GM20431 (cell line): Measurements from ENCODE around the gene ZNF473.

Experiments
- in situ Hi-C: fragments of 300-500 bp; cut with MseI, MboI; formaldehyde crosslinking; loops from one replicate; pipeline ENCODE4 v1.15.0; 2020; ENCODE audit warnings: low sequenced_read_pairs; ENCODE audit not compliant: unreplicated experiment

ZNF473 gene

DNA sequence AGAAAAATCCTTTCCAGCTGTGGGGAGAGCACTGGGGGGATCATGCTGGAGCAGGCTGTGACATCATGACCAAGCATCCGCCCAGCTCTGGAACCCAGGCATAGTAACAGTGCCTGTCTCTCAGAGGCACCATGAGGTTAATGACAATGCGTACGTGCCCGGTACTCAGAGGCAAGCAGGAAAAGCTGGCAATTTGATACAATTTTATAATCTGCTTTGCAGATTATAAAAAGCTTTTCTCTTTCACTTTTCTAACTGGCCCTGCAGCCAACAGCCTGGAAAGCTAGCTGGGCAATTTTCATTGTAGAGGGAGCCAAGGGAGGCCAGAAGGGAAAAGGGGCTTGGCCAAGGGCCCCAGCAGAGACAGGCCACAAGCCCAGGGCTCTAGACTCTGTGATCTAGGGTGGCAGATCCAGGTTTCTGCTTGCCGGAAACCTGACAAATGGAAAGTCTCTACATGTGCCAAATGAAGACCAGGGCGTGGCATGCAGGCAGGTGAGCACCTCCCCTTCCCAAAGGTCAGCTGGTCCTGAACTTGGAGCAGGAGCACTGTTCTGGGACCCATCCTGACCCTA lies 23.3 kb upstream of the ZNF473 start:
- in situ Hi-C loops: no loop called here

DNA sequence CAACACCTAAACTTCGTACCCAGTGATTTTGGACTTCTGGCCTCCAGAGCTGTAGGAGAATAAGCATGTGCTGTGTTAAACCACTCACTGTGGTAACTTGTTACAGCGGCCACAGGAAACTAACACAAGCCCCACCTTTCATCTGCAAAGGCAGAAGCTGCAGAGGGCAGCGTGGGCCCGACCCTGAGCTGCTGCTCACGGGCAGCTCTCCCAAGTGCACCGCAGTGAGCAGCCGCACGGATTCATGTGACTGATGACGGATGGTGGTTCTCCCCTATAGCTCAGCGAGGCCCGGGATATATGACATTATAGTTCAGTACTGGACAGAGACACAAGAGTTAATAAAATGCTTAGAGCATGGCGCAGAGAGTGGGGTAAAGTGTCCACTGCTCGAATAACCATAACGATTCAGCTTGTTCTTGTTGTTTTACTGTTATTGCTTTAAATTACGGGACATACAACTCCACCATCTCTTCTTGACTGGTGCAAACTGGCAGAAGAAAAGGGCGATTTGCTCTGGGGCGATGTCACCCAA lies 22.5 kb upstream of the ZNF473 start:
- in situ Hi-C loops: no loop called here

DNA sequence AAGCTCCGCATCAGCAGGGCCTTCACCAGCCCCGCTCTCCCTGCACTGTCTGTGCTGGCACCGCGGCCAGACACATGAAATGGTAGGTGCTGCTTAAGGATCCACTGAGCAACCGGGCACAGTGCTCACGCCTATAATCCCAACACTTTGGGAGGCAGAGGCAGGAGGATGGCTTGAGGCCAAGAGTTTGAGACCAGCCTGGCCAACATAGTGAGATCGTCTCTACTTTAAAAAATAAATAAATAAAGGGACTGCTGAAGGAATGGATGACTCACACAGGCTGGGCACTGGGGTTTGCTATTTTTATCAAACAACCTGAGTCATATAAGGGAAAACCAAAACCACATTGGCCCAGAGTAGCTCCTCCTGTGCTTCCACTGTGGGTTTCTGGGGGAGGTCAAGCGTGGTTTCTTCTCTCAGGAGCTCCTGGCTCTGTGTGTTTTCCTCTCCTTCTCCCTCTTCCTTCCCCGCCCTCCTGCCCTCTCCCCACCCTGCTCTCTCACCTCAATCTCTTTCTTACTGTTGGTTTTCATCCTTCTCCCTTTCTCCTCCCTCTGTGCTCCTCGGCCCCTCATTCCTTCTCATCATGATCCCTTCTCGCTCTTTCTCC lies 21.9 kb upstream of the ZNF473 start:
- in situ Hi-C loops: no loop called here

DNA sequence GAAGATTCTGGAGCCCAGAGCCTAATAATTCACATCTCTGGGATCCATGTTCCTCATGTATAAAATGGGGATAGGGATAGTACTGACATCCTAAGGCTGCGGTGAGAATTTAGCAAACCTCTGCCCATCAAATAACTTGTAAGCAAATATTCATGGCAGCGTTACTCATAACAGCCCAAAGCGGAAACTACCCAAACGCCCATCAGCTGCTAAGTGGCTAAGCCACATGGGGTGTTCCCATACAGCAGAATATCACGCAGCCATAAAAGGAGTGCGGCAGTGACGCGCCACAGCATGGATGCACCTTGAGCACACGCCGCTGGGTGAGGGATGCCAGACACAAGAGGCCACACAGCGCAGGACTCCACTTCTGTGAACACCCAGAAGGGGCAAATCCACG lies 20.4 kb upstream of the ZNF473 start:
- in situ Hi-C loops: no loop called here

DNA sequence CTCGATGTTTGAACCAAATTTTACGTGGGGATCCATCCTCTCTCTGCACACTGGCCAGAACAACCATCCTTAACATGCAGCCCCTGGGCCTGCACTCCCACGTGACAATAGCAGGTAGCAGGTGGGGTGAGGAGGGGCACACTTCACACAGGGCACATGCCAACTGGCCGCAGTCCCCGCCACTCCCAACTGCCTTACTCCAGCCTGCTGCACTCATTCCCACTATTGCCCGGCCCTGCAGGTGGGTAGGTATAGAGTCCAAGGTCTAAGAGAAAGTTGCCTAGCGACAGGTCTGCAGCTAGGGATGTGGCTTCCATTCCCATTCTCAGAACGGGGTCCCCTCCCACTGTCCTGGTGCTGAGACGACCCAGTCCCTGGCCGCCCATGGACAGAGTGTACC lies 18.6 kb upstream of the ZNF473 start:
- in situ Hi-C loops: no loop called here

DNA sequence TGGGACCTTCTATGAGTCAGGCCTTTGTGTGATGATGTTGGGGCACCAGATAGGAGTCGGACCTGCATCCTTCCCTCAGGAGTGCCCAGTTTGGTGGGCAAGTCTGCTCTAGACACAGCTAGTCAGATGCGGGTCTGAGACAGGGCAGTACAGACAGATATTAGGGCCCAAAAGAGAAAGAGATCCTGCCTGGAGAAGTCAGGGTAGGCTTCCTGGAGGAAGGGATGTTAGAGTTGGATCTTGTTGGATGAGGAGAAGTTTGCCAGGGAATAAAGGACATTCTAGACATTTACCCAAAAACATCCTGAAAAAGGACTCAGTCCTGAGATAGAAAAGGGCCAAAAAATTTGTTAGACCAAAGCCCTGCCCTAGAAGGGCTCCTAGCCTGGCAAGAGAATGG lies 17.9 kb upstream of the ZNF473 start:
- in situ Hi-C loops: no loop called here

DNA sequence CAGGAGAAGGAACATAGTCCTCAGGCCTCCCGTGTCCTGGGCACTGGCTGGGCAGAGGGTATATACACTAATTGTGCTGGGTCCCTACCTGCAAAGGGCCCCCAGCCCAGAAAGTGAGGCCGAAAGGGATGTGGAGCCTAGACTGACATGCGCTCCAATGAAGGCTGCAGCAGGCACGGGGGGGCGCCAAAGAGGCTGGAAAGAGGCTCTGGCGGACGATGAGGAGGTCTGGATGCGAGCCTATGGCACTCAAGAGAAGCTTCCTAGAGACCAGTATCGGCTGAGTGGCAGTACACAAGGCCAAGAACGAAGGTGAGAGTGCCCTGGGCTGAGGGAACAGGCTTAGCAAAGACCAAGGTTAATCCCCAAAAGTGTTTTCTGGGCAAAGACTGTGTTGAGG lies 17.3 kb upstream of the ZNF473 start:
- in situ Hi-C loops: no loop called here

DNA sequence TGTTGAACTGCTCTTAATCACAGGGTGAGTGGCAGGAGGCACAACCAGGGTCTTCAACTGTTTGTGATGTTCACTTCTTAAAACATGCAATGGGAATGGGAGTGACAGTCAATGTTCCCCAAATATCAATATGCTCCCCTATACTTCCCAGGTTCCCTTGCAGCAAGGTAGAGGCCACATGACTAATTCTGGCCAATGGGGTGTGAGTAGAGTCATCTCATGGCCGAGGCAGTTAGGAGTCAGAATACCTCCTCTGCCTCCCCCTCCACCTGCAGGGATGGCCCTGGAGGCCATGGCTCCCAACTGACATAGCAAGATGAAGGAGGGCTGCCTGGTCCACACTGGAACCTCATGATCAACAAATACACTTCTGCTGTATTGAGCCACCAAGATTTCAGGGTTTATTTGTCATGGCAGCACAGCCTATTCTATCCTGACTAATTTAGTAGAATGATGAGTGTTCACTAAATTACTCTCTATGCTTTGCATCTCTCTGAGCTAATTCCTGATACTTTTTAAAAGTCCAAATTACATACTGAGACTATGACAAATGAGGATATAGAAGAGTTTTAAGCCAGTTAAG lies 9.5 kb upstream of the ZNF473 start:
- in situ Hi-C loops: no loop called here

DNA sequence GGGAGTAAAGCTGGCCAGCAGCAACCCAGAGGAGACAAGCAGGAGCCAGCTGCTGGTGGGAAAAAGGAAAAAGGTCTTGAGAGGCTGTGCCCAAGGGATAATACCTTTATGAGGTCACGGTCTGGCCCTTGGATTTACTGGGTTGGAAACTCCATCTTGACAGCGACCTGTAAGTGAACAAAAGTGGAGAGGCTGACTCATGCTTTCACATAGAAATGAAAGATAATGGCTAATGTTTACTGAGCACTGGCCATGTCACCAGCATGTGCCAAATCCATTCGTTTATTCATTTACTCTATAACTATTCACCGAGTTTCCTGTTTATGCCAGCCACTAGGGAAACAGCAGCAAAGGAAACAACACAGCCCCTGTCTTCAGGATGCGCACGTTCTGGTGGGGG lies 5.3 kb upstream of the ZNF473 start:
- in situ Hi-C loops: no loop called here

DNA sequence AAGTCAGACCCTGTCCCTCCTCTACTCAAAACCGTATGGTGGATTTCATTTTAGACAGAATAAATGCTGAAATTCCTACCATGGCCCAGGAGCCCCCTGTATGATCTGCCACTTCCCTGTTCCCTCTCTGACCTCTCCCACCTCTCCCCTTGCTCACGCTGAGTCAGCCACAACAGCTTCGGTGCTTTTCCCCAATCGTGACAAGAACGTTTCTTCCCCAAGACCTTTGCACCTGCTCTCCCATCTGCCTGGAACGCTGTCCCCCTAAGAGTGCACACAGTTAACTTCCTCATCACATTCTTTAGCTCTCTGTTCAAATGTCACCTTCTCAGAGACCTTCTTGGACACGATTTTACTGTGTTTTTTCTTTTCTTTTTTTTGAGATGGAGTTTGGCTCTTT lies 3.0 kb upstream of the ZNF473 start:
- in situ Hi-C loops: no loop called here

DNA sequence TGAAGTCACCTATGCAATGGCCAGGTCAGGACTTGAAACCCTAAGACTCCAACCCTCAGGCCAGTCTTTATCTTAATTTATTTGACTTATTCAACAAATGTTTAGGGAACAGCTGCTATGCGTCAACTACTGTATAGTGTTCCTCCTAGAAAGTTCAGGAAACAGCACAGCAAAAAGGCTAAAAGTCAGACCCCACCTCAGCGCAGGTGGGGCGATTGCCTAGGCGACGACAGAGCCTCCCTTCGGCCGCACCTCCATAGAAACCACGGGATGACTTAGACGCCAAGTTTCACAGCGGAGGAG lies 1.1 kb upstream of the ZNF473 start:
- in situ Hi-C loops: no loop called here

DNA sequence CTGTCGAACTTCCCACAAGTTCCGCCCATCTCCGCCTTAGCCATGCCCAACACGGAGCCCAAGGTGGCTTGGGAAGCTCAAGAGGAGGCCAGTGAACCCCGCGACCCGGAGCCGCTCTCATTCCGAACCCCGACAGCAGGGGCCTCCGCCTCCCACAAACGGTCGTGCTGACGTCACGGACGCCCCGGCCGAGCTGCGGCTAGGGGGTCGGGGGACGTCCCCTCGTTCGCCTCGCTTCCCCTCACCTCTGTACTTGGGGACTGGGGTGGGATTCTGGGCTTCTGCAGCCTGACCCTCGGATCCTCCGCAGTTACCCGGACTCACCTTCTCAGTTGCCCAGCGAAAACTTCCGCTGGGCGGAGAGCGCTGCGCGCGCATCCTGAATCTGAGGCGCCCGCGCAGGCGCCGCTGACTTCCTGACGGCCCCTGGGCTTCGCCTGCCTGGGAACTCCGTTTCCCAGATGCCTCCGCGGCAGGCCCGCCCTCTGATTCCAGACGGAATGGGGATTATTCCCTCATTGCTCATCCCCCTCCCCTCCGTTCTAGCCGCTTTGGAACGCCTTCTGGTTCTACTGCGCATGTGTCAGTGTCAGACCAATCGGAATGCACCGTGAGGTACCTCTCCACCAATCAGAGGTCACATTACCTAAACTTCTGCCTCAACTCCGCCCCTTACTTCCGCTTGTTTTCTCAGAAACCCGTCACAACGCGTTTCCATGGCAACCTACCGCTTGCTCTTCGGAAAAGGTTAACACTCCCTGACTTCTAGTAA lies 597 bp upstream of the ZNF473 start, which contains the start of gene VRK3:
Gene VRK3 (minus strand): TSS at position 351 of the 772 bp plus-strand sequence. CDS start 9,210 bp downstream, outside the sequence.
- in situ Hi-C loops: no loop called here

DNA sequence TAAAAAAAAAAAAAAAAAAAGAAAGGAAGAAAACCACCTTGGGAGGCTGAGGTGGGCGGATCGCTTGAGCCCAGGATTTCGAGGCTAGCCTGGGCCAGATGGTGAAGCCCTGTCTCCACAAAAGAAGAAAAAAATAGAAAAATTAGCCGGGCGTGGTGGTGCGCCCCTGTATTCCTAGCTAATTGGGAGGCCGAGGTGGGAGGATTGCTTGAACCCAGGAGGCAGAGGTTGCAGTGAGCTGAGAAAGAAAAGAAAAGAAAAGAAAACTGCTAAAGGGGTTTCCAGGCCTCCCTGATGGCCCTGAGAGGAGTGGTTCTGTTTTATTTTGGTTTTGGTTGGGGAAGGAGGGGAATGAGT lies 723 bp downstream of the ZNF473 start:
- in situ Hi-C loops: no loop called here

DNA sequence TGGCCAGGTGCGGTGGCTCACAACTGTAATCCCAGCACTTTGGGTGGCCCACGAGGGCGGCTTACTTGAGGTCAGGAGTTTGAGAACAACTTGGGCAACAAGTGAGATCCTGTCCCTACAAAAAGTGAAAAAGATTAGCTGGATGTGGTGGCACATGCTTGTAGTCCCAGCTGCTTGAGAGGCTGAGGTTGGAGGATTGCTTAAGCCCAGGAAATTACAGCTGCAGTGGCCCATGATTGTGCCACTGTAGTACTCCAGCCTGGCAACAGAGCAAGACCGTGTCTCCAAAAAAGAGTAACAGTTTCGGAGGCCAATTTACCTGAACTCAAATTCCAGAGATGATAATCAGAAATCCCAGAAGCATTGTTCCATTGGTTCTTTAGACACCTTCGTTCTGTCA lies 4.4 kb downstream of the ZNF473 start:
- in situ Hi-C loops: no loop called here

DNA sequence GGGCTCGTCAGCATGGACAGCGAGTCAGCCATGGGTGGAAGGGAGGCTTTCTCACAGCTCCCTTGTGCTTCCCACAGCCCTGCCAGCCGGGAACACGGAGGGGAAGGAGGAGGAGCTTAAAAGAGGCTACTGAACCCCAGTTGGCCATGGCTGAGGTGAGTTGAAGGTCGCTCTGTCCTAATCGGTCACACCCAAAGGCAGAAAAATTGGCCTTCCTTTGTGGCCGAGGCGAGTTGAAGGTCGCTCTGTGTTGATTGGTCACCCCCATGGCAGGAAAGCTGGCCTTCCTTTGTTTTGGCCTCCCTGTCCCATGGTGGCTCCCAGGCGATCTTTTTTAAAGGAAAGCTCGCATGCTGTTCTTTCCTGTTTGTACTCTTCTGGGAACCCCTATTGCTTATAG lies 5.1 kb downstream of the ZNF473 start:
- in situ Hi-C loops: no loop called here

DNA sequence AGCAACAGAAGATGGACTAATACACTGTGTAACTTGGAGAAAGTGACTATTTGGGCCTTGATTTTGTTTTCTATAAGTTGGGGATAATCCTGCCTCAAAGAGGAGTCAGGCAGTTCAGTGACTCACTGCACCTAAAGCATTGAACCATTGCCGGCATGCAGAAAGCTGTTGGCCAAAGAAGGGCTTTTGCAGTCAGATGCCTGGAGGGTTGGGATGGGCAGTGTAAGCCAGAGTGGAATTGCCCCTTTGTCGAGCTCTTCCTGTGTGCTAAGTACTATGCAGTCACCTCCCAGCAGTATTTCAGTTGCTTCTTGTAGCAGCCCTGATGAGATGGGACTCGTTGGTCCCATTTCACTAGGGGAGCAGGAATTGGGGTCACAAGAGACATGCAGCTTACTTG lies 11.1 kb downstream of the ZNF473 start:
- in situ Hi-C loops: no loop called here

DNA sequence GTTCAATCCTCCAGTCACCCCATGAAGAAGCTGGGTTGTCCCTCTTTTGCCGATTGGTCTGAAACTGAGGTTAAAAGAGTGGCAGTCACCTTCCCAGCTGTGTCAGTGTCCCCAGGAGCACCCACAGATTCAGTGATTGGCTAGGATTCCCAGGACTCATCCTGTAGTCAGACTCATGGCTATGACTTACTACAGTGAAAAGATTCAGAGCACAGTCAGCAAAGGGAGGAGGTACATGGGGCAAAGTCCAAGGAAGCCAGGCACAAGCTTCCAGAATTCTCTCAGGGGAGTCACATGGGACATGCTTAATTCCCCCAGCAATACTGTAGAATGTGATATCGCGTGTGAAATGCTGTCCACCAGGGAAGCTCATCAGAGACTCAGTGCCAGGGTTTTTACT lies 14.2 kb downstream of the ZNF473 start:
- in situ Hi-C loops: no loop called here

DNA sequence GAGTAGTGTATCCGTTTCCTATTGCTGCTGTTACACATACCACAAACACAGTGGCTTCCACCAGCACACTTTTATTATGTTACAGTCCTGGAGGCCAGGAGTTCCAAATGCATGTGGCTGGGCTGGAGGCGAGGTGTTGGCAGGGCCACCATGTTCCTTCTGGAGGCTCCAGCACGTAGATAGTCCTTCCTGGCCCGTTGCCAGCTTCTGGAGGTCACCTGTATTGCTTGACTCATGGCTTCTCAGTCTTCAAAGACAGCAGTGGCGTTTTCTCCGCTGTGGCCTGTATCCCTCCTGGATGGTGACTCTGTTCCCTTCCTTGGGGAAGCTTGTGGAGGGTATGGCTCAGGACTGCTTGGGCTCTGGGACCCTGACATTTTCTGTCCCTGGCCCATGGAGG lies 15.2 kb downstream of the ZNF473 start:
- in situ Hi-C loops: no loop called here

DNA sequence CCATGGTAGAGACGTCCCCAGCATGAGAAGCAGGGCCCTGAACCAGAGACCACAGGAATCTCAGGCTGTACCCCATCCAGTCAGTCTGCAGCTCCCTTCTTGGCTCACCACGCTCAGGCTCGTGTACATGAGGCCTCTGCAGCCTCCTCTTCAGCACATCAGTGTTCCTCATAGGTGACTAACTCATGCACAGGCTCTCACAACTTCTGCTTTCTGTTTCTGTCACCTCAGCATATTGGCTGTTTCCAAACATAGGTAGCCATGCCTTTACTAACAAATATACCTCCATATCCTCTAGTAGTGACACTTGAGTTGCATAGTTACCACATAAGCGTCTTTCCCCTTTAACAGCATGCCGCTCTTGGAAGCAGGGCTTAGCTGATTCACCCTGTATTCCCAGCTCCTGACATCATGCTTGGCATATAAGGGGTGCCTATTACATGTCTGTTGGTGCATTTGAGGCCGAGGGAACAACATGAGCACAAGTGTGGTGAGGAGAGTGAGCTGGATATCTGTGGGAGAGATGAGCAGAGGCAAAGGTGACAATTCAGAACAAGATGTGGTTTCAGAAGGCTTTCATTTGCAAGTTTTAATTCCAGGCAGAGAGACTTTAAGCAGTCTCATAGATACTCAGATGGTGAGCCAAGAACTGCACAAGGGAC lies 16.7 kb downstream of the ZNF473 start:
- in situ Hi-C loops: no loop called here

DNA sequence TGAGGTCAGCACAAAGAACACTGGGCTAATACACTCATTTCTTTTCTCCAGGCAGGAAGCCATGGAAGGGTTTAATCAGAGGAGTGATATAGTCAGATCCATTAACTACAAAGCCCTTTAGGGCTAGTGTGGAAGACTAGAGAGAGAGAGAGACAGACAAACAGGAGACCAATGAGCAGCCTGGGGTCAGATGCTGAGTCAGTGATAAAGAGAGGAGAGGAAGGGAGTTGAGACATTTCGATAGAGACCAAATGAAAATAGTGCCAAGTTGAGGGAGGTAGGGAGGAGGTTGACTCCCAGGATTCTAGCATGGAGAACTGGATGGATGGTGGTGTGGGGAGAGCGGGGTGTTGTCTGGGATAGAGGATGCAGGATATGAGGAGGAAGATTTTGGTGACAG lies 18.2 kb downstream of the ZNF473 start:
- in situ Hi-C loops: no loop called here

DNA sequence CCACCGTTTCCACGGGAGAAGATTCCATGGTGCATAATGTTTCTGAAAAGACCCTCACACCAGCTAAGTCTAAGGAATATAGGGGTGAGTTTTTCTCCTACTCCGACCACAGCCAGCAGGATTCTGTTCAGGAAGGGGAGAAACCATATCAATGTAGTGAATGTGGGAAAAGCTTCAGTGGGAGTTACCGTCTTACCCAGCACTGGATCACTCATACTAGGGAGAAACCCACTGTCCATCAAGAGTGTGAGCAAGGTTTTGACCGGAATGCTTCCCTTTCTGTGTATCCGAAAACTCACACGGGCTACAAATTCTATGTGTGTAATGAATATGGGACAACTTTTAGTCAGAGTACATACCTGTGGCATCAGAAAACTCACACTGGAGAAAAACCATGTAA lies 19.1 kb downstream of the ZNF473 start:
- in situ Hi-C loops: no loop called here
